Measurements from ENCODE around the gene PARP3.

Gene PARP3

DNA sequence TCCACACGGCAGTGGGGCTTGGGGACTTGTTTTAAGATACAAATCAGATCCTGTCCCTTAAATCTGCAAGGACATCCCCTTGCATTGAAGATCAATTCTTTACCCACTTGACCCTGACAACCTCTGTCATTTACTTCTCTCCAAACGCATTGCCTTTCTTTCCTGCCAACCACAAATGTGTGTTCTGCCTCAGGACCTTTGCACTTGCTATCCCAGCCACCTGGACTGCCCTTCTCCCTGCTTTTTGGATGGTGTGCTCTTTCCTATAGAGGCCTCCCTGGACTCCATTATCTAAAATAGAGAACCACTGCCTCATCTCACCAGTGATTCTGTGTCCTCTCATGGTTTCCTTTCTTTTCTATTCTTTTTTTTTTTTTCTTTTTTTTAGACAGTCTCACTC is 55.0 kb downstream of the PARP3 start:
- TF ChIP-seq, protein P1, sequence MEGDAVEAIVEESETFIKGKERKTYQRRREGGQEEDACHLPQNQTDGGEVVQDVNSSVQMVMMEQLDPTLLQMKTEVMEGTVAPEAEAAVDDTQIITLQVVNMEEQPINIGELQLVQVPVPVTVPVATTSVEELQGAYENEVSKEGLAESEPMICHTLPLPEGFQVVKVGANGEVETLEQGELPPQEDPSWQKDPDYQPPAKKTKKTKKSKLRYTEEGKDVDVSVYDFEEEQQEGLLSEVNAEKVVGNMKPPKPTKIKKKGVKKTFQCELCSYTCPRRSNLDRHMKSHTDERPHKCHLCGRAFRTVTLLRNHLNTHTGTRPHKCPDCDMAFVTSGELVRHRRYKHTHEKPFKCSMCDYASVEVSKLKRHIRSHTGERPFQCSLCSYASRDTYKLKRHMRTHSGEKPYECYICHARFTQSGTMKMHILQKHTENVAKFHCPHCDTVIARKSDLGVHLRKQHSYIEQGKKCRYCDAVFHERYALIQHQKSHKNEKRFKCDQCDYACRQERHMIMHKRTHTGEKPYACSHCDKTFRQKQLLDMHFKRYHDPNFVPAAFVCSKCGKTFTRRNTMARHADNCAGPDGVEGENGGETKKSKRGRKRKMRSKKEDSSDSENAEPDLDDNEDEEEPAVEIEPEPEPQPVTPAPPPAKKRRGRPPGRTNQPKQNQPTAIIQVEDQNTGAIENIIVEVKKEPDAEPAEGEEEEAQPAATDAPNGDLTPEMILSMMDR (IDR thresholded peaks at IDR 0.05; ENCODE audit: low read depth, low read length, missing control alignments), result no peak
- no peak overlapping the region for H3K4me3 ChIP-seq (replicated peaks; ENCODE audit: low read depth, low read length)
- DNase-seq (ENCODE audit: extremely low read depth, low read depth), result no peak

DNA sequence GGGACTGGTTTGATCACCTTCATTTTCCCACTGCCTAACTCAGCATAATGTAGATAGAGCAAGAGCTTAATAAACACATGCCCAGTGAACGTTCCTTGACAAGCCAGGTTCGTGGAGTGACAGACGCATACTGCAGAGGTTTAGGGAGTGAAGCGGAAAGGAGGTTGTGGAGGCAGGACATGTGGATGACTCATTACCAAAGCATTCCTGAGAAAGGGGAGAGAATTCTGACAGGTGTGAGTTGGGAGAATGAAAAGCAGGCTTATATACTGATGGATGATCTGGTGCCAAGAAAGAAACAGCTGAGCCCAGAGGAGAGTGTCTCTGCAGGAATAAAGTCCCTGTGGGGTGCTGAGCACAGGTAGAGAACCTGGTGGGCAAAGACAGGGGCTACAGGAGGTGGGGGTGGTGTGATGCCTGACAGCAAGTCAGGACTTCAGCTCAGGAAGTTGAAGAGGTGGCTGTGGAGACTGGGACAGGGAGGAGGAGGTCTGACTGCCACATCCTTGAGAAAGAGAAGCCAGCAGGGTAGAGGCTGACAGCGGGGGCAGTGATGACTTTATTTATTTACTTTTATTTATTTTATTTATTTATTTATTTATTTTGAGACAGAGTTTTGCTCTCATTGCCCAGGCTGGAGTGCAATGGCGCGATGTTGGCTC is 55.9 kb downstream of the PARP3 start:
- DNase-seq (ENCODE audit: extremely low read depth, low read depth), result no peak
- no peak overlapping the region for H3K4me3 ChIP-seq (replicated peaks; ENCODE audit: low read depth, low read length)
- TF ChIP-seq, protein P1 (IDR thresholded peaks at IDR 0.05; ENCODE audit: low read depth, low read length, missing control alignments), result no peak

All from HFF-Myc (cell line).